NCI-H345 treated with DMSO at 0.1 percent for 48 hours (cell line): ENCODE measurements around the gene AKAP13.
A peak's percentile ranks its signal among the peaks of the same experiment; 100 is the strongest.

Experiments
- DNase-seq: peaks from one replicate; lab custom pipeline; 2025; ENCODE audit not compliant: unreplicated experiment; lab: John Stamatoyannopoulos, UW

AKAP13 gene

GRCh38 chr15:85763673-85764633 is 383.6 kb downstream of the AKAP13 start:
- no peak for DNase-seq

DNA sequence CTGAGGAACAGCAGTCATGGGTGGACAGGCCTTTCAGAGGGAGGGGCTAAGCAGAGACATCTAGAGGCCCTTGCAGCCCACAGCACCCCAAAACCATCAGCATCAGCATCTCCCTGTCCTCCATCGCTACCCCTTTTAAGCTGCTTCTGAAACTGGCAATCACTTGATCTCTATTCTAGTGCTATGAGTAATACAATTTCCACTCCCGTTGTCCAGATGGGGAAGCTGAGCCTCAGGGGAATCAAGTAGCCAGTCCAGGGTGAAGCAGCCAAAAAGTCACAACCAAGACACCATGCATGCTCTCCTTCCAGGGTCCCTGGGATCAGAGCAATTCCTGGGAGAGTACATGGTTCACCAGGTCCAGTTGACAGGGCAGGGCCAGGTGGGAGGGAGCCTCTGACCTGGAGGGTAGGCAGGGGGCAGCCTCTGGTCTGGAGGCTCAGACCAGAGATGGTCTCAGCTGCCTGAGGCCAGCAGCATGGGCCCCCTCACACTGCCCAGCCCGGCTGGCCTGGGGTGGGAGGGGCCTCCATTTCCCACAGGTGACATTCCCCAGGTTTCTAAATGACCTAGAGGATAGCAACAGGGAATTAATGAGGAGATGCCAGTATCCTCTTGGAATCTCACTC is 384.4 kb downstream of the AKAP13 start:
- no peak for DNase-seq

GRCh38 chr15:85766001-85766831 is 385.8 kb downstream of the AKAP13 start:
- no peak for DNase-seq

- no peak for DNase-seq
These were observed 387.6 kb downstream of the AKAP13 start for GRCh38 chr15:85767785-85768529.

DNA sequence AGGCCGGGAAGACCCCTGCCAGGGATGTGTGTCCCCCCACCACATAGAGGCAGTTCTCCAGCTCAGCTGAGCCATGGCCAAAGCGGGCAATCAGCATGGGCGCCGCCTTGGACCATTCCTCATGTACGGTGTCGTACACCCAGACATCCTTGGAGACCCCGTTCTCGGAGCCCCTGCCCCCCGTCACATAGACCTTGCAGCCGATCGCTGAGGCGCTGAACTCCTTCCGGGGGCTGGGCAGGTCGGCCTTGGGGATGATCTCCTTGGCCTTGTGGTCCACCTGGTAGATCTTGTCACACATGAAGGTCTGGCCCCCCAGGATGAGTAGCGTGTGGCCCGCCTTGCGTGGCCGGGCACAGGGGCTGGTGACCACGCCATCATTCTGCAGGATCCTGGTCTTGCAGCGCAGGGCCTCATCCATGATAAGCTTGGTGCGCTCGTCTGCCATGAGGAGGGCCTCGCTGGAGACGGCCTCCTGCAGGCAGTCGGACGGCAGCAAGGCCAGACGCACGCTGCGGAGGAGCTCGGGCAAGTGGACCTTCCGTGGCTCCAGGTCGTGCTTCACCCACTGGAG is 388.3 kb downstream of the AKAP13 start:
- DNase-seq, result no peak

GRCh38 chr15:85769182-85769900 is 388.9 kb downstream of the AKAP13 start:
- no peak for DNase-seq

DNA sequence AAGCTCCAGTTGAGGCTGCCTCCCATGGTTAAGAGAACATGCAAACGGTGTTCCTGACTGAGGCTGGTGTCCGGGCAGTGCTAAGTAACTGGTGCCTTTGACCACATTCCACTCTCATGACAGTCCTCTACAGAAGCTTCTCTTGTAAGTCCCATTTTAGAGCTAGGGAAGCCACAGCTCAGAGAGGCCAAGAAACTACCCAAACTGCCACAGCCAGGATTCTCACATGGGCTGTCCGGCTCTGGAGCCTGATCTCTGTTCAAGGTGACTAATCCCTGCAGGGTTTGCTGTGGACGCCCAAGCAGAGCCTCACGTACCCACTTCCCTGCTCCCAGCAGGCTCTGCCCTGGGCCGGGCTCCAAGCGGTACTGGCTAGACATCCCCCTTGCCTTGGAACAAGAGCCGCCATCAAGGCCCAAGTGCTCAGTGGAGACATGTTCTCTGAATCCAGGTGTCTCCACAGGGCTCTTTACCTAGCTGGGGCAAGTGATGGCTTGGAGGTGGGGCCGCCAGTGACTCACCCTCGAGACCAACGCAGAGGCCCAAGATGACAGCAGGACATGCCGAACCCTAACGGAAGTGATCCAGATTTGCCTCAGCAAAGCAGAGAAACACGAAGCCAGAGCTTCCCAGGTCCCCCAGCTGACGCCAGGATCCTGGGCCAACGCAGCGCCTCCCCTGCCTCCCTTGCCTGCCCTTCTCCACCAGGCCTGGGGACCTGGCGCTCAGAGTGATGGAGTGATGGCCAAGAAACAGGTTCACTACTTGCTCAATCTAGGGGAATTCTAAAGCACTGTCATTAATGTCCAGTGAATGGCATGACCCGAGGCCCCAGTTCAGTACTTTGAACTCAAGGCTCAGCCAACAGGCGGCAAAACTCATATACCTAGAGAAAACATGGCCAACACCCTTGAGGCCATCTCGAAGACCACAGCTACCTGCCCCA is 390.0 kb downstream of the AKAP13 start:
- DNase-seq, result no peak

DNA sequence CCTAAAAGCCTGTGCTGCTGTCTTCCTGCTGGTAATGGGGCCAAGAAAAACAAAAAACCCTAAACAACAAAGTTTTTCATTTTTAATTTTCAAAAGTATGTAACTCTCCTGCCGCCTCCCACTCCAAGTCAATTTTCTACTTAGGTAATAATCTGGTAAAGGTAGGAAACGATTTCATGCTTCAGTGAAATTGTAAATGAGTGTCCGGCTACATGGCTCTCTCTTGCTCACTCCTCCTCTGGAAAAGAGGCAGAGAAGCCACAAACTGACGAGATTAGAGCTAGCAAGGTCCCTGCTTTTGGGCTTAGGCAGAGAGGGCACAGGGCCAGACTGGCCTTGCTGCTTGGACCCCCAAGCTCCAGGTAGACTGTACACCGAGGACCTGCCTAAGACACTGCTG is 390.9 kb downstream of the AKAP13 start:
- DNase-seq, result no peak

- no peak for DNase-seq
These were observed 391.5 kb downstream of the AKAP13 start for GRCh38 chr15:85771781-85772445.

- DNase-seq, result peak; percentile 7
These were observed 392.3 kb downstream of the AKAP13 start for GRCh38 chr15:85772668-85773067.

- no peak for DNase-seq
These were observed 392.8 kb downstream of the AKAP13 start for GRCh38 chr15:85773249-85773648.

GRCh38 chr15:85773970-85774369 is 393.6 kb downstream of the AKAP13 start:
- DNase-seq, result no peak

- no peak for DNase-seq
These were observed 397.1 kb downstream of the AKAP13 start for GRCh38 chr15:85777250-85778106.

DNA sequence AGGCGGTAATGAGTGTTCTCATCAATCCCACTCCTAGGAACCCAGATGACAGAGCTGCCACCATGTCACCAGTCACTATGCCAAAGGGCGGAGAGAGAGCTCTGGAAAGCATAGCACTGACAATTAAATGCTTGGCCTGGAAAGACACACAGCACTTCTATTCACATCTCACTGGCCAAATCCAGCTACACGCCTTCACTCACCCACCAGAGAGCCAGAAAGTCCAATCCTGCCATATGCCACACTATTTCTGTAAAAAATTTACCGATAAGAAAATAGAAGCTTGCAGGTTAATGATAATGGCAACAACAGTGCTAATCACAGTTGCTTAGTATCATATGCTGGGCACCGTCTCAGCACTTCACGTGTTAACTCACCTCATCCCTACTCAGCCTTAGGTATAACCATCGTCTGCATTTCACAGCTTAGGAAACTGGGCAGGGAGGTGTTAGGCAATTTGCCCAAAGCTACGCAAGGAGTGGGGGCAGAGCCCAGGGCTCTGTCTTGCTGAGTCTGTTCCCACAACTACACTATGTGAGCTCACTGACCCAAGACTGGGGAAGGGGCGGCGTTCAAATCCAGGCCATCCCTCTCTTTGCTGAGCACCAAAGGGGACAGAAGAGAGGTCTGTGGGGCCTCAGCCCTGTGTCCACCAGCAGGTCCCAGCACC is 397.8 kb downstream of the AKAP13 start:
- no peak for DNase-seq

GRCh38 chr15:85779249-85779648 is 398.8 kb downstream of the AKAP13 start:
- no peak for DNase-seq

DNA sequence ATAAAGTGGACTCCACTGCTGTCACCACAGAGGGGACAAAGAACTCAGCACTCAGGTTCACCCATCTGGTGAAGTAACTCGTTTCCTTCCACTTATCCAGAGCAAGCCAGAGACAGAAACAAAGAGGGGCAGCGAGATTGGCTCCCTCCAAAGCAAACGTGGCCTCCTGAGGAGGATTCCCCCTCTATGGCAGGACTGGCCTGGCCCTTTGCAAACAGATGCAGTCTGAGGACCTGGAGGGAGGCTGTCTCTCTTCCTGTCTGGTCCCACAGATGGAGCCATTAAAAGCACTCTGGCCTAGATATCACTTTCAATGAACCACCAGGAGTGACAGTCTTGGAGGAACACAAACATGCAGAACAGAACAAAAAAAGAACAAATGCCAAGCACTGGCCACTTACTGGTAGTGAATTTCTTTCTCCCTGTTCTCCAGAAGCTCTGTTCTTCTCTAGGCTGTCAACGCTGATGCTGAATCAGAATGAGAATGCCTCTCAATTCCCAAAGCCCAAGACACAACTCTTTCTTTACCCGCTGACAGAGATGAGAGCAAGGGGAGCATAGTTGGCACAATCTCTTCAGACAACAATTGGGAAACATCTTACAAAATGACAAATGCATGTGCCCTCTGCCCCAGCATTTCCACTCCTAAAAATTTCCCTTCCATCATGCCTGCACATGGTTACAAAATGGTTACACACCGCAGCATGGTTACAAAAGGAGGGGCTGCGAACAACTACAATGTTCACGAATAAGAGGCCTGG is 400.0 kb downstream of the AKAP13 start:
- DNase-seq, result no peak
